ENCODE data around the gene TSEN2. TPM values are rescaled to one million over a fixed set of nuclear protein-coding genes. Genes with fewer than 3 reads are reported as not detected.
"Not testable (repeated sequence)": the region's sequence is repeated elsewhere in the genome, so short reads cannot be mapped to it uniquely, and the experiment has no call there.

TSEN2 gene
- 13.4 TPM for total RNA-seq

DNA sequence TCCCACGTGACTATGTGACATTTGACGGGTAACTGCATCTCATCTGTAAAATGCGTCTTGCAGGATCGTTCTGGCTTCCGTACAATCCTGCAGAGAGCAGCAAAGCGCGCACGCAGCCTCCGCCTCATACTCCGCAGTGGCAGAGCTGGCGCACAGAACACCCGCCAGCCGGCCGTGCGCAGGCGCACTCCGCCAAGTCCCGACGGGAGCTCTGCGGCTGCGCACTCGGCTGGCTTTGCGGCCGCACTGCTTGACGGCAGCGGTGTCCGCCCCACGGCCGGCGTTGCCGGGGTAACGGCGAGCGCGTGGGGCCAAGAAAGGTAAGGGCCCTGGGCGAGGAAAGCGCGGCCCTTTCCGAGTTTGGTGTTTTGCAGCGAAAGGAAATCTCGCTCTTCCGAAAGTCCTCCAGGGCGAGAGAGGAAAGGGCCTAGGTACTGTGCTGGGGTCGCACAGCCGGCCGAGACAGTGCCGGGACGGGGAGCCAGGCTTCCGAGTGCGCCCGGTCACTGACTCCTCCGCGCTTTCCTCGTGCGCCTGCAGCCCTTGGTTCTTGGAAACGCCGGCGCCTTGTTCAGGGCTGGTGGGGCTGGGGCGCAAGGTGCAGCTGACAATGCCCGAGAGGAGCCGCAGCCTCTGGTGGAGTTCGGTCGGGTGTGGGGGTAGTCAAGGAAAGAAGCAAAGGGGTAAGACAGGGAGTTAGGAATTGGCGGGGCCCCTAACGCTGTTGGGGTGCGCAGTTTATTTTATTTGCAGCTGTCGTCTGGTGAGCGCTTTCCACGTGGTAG, at the start of gene TSEN2:
TSEN2 (plus strand) TSS at position 283 of the 785 bp plus-strand sequence. CDS start 5,321 bp downstream, outside the sequence.
- peak; percentile 98 for ATAC-seq

DNA sequence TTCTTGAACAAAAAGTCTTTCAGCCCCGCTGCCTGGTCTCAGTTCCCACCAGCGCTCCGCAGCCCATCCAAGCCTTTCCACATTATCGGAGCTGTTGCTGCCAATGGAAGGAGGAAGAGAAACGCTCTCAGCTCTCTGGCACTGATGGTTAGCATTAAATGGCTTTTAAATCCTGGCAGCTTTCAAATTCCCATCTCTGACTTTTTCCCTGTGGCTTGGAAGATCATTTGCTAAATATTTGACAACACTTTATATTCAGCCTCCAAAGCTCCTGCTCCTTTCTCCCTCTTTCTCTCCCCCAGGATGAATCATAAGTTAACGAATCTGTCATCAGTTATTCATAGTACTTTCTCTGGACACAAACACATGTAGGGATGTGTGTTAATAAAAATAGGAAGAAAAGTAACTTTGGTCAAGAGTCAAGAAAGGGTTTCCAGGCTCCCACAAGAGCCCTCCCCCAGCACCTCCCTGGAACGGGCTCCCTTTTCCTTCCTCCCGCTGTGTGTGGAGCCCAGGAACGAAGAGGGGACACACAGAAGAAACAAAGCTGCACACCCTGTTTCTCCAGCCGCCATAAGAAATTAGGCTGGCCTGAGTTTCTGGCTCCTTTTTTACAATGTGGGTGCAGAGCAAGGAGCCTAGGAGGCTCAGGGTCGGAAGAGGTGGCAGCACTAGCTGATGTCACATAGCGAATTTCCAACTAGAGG, 47.6 kb upstream of the TSEN2 start:
- no peak for ATAC-seq

DNA sequence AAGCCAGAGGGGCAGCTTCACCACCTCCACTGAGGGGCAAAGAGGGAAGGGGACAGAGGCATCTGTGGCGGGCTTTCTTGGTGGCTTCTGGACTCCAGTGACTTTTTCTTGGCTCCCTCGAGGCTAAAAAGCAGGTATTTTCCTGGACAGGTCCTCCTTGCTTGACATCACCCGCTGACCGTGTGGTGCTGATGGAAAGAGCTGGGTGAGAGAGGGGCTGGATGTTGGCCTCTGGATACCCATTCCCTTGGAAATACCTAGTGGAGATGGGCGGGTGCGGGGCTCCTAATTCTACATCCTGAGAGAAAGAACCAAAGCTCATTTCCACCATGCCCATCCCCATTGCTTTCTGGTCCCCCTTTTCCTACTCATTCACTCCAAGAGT, 47.1 kb upstream of the TSEN2 start:
- ATAC-seq: no peak

DNA sequence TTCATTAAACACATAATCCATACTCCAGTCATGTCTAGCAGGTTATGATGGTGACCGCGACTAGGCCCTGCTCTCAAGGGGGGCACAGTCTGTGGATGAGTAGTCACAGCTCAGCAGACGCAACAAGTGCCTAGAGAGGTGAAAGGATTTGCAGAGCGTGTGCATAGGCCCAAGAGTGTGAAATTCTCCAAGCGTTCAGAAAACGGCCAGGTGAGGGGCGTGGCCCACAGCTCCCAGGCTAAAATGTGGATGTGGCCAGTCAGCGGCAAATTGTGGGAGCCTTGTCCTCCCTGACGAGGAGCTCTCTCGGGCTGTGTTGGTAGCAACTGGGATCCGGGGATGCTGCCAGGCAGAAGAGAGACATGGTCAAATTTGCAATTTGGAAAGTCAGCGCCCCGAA, 46.4 kb upstream of the TSEN2 start:
- no peak for ATAC-seq

DNA sequence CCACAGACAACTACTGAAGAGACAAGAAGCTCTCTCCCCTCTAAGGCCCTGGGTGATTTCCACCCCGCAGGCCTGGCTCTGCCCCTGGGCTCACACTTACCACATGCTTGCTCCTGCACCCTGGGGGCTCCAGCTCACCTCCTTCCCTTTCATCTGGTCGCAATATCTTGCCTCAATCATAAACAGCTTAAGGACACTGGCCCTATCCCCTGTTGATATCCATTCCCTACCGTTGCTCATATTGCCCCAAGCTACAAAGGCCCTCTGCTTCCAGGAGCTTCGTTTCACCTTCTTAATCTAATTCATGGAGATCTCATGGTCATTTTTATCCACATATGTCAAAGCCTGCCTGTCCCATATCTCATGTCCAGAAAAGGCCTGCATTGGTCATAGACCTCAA, 46.0 kb upstream of the TSEN2 start:
- ATAC-seq: no peak

DNA sequence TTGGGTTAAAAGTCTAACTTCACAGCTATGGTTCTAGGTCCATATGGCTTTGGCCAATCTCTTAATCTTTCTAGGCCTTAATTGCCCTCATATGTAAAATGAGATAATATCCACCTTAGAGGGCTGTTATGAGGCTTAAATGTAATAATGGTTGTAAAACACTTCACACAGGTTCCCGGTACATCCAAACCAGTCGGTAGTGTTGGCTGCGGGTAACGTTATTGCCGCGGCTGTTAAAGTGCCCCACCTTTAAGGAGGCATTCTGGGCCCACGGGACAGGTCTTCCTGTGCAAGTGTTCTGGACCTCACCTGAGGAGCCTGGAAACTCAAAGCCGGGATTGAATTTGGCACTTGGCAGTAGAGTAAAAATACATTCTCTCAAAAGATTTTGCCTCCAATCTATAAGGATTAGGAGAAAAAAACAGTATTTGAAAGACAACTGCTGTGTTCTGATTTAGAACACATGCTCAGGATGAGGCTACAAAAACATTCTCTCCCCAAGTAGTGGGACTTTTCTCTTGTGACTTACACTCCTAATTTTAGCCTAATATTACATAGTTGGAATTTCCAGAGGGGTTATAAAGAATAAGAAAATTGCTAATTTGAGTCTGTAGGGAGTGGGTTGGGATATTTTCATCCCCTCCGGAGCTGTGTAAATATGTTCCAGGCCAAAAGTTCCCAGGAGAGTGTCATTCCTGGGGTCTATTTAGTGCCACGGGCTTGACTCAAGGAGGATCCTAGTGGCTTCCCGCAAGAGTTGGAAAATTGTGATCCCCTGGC, 44.9 kb upstream of the TSEN2 start:
- no peak for ATAC-seq

DNA sequence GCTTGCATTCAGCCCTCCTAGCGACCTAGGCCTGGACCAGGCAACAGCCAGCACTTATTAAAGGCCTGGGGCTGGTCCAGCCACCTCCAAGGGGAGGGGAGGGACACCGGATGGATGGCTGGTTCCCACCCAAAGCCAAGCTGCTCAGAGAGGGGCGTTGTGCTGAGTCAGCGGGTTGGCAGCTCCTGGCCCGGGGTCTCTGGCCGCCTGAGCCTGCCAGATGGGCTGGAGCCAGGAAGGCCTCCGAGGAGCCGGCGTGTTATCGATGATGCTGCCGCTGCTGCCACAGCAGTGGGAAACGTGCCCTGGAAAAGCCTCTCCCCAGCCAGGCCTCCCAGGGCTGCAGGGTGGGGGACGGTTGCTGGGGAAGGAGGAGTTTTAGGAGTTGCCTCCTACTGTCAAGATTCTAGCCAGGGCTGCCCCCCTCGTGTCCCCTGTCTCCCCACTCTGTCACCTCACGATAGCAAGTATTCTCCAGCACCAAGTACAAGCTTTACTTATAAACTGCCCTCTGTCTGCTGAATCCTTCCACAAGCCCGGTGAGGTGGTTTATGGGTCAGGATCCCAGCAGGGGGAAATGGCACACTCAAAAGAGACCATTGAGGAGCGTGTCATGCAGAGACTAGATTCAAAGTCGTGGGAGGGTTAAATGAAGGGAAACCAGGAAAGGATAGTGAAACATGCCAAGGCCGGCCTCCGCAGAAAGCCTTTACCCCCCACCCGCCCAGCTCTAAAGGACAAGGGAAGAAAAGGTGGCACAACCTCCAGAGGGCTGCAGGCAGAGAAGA, 43.2 kb upstream of the TSEN2 start:
- peak; percentile 34 for ATAC-seq

DNA sequence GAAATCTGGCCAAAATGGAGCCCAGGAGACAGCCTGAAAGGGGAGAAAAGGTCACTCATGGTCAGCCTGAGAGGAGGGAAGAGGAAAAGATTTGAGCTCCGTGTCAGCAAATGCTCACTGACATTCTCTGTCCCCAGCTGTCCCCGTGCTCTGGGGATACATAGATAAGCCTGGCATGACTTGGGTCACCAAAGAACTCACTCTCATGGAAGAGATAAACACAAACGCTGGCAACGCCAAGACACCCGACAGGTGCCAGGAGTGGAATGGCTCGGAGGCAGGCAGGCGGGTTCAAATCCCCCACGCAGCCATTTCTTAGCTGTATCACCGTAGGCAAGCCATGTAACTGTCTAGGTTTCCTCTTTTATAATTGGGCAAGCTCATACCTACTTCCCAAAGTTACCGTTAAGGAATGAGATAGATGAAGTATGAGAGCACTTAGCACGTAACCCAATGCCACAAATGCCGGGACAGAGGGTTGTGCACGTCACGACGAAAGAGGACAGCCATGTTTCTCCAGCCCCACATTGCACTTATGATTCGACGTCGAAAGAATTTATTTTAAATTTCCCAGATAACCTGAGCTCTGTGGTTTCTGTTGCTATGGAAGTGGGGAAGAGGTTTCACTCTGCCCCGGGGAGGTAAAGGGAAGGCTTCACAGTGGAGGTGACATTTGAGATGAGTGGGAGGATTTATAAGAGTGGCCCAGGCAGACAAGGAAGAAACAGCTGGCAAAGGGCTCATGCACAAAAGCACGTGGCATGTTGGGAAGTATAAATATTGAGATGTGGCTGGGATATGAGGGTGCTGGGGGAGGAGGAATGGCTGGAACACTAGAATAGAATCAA, 41.4 kb upstream of the TSEN2 start:
- no peak for ATAC-seq

DNA sequence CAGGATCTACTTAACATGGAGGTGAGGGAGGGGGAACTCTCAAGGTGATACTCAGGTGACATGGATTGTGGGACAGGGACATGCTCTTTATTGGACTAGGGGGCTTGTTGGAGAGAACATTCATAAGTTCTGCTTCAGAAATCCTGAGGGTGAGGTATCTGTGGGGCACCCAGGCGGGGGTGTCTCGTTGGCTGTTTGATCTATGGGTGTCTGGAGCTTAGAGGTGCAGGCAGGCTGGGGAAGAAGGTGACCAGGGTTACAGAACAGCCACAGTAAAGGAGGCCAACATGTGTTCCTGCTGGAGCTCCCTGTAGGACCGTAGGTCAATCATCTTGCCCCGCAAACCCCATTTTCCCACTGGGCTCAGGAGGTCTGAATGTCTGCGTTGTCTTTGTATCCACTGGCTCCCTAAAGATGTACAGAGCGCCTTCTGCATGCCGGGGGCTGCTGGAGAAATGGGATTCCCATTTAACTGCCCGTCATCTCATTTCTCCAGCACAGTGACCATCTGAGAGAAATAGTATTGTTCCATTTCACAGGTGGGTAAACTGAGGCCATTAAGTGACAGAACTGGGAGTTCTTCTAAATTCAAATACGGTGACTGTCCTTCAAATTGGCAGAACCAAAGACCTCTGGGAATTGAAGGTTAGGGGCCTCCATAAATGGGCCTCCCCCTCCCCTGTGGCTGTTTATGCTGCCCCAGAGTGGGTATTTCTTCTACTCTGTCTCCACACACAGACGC, 40.3 kb upstream of the TSEN2 start:
- ATAC-seq: no peak

DNA sequence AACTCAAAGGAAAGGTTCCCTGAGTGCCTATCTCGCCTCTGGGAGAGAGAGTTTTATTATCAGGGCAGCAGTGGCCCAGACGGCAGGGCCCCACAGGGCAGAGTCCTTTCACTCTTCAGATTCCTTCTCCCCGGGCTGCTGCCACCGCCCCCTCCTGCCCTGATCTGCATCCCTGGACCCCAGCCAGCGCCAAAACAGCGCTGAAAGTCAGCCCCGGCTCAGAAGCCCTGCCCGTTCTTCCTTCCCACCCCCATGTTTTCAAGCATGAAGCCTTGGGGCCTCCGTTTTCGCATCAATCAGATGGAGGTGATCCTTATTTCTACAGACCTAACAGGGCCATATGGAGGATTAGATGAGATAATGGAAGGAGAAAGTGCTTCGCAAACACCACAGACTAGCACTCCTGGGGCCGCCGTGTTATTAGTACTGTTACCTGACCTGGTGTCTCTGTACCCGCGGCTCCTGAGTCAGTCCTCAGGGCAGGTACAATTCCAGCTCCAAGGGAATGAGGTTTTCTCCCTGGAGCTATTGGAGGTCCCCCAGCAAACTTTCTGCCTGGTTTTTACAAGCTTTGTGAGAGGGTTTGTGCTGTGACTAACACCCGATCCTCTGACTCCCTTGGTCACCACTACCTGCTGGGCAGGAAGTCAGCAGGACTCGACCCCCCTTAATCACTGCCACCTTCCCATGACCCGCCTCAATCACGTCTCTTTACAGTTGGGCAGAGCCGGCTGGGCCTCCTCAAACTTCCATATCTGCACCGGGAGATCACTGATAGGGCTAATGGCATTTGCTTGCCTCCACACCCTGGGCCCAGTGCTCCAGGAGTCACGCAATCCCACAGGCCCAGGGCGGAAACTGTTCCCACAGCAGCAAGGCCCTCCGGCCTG, 39.5 kb upstream of the TSEN2 start:
- no peak for ATAC-seq

DNA sequence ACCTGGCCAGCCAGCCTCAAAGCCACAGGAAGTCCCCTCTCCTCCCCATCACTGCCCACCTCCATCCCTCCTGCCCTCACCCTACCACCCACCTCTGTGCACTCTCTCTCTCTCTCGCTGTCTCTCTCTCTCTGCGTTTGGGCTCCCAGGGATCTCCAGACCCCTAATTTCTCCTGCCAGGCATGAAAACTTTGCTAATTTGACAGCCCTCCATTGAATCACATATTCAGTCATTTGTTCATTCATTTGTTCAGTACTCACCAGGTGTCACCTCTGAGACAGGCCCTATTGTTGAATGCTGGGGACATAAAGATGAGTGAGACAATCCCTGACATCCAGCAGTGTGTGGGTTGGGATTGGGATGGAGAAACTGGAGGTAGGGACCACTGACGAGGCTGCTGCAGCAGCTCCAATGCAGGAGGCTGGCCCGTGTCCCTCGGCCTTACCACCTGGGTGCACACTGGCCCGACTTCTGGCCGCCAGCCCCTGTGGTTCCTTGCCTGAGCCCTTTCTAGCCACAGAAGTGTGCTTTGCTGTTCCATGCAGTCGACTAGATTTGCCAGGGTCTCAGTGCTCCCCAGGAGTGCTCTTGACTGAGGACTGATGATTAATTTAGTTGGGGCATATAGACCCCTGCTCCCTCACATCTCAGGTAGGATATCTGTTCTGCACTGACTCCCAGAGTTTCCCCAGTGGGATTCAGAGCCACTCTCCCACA, 38.6 kb upstream of the TSEN2 start:
- no peak for ATAC-seq

DNA sequence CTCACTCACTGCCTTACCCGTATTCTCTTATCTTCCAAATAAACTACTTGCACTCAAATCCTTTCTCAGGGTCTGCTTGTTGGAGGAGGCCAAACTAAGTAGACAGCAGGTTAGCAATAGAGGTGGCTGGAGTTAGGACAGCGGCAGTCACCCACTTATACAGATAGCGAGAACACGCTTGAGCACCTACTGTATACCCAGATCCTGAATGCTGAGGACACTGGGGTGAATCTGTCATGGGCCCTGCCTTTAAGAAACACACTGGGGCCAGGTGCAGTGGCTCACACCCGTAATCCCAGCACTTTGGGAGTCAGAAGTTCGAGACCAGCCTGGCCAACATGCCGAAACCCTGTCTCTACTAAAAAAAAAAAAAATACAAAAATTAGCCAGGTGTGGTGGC, 38.0 kb upstream of the TSEN2 start:
- ATAC-seq: no peak

DNA sequence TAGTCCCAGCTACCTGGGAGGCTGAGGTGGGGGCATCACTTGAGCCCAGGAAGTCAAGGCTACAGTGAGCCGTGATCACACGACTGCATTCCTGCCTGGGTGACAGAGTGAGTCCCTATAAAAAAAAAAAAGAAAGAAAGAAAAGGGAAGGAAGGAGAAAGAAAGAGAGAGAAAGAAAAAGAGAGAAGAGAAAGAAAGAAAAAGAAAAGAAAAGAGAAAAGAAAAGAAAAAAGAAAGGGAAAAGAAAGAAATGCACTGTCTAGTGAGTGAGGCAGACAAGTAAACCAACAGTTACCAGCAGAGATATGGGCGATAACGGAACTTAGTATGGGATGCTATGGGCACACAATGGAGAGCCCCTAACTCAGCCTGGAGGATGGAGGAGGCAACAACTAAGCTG, 37.2 kb upstream of the TSEN2 start:
- no peak for ATAC-seq

DNA sequence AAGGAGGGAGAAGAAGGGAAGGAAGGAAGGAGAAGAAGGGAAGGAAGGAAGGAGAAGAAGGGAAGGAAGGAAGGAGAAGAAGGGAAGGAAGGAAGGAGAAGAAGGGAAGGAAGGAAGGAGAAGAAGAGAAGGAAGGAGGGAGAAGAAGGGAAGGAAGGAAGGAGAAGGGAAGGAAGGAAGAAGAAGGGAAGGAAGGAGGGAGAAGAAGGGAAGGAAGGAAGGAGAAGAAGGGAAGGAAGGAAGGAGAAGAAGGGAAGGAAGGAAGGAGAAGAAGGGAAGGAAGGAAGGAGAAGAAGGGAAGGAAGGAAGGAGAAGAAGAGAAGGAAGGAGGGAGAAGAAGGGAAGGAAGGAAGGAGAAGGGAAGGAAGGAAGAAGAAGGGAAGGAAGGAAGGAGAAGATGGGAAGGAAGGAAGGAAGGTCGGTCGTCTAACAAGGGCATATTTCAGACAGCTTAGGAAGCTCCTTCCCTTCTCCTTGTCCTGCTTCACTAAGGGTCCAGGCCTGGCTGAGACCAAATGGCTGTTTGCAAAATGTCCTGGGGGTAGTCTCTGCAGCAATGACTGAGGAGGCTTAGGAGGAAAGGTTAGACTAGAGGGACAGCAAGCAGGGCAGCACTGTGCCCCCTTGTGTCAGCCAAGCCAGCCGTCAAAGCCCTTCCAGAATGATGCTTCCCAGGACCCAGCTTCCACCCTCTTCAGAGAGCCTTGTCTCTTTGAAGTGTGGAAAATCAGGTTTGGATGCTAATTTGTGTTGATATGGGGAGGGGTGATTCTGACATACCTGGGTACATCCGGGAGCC, 35.7 kb upstream of the TSEN2 start:
- ATAC-seq: not testable (repeated sequence)

DNA sequence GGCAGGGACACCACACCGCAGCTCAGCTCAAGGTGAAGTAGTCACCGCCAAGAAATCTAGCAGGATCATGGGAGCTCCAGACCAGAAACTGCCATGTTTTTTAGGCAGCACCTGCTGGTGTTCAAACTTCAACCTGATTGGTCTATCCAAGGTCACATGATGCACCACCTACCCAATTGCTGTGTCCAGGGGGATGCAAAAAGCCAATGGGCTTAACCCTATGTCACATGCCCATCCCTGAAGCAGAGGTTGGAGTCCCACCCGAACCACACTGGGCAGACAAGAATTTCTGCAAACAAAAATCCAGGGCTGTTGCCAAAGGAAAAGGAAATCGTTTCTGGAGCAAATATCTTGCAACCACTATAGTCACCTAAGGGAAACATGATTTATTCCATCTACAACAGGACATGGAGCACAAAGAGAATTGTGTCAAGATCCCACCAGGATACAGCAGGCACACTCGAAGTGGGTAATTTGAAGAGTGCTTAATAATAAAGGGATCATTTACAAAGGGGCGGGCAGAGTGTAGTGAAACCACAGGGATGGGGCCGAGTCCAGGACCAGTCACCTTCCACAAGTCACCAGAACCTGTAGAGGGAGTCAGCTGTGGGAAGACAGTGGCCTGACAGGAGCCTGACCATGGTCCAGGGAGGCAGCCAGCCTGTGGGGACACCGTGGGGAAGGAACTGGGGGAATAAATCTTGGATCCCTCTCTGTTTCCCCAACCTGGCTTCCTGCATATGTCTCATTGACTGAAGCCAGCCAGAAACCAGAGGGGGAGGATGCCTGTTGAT, 34.2 kb upstream of the TSEN2 start:
- no peak for ATAC-seq

DNA sequence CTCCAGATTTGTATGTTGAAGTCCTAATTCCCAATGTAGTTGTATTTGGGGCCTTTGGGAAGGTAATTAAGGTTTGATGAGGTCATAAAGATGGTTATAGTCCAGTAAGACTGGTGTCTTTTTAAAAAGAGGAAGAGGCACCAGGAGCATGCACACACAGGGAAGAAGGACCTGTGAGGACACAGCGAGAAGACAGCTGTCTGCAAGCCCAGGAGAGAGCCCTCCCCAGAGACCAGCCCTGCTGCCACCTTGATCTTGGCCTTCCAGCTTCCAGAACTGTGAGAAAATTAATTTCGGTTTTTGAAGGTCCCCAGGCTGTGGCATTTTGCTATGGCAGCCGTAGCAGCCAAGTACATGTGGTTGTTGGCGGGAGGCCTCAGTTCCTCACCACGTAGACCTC, 32.8 kb upstream of the TSEN2 start:
- no peak for ATAC-seq

DNA sequence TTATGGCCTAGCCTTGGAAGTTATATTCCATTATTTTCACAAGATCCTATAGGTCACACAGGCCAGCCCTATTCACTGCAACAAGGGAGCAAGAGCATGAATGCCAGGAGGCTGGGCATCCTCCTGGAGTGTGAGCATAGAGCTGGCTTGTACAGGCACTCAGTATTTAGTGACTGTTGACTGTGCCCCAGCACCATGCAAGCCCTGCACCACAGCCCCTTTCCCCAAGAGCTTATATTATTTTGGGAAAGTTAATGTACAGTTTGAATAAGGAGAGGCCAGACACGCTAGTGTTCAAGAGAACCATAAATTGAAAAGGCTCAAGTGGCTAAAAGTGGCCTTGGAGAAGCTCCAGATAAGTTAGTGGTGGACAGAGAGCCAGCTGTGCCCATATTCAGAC, 32.3 kb upstream of the TSEN2 start:
- no peak for ATAC-seq

Measured in esophagus mucosa (tissue), 1 donor.